GM12891 (cell line): ENCODE results near the gene IL1F10. TPM values are rescaled to one million over a fixed set of nuclear protein-coding genes. Genes with fewer than 3 reads are reported as not detected.

Source experiments
- DNase-seq: peaks from one replicate; pipeline ENCODE4 v3.0.0; 2011; ENCODE audit warnings: low spot score; ENCODE audit not compliant: insufficient read length
- FAIRE-seq: peaks from 2 replicates; lab custom pipeline; 2011; peaks lifted over from hg19 to GRCh38; lab: Jason Lieb, UNC
- PAX5 ChIP-seq: IDR thresholded peaks from 2 replicates; pipeline ENCODE4 v1.6.1; 2011; ENCODE audit warnings: low read length, moderate library complexity, mild to moderate bottlenecking; ENCODE audit not compliant: insufficient read depth, severe bottlenecking
- POLR2A ChIP-seq: IDR thresholded peaks from 2 replicates; pipeline ENCODE4 v1.6.1; 2011; ENCODE audit warnings: low read depth, low read length, control low read depth
- POLR2AphosphoS5 ChIP-seq: IDR thresholded peaks from 2 replicates; pipeline ENCODE4 v1.6.1; 2011; ENCODE audit warnings: low read depth, low read length, control low read depth
- POU2F2 ChIP-seq: IDR thresholded peaks from 2 replicates; pipeline ENCODE4 v1.6.1; 2011; ENCODE audit warnings: low read depth, mild to moderate bottlenecking, control low read depth, low read length, moderate library complexity
- SPI1 ChIP-seq: IDR thresholded peaks from 2 replicates; pipeline ENCODE4 v1.6.1; 2011; ENCODE audit warnings: low read depth, low read length, control low read depth
- TAF1 ChIP-seq: IDR thresholded peaks from 2 replicates; pipeline ENCODE4 v1.6.1; 2011; ENCODE audit warnings: low read depth, low read length, control low read depth
- polyA plus RNA-seq: library from polyadenylated mRNA; unstranded; fragments of >200 nt; gene quantifications from one replicate; pipeline ENCODE4 v1.2.1, GENCODE V29; 2012; ENCODE audit warnings: low read depth, missing spikeins, inconsistent platforms; ENCODE audit not compliant: missing spikeins

Gene IL1F10
- not detected for polyA plus RNA-seq

GRCh38 chr2:113067681-113068080 lies at the start of gene IL1F10:
Gene IL1F10, plus strand, starts transcription at chr2:113067970. Its CDS starts 4,769 bp downstream, at chr2:113072739.
- DNase-seq: no peak
- TF ChIP-seq POLR2A (no peak), PAX5 (no peak), POLR2AphosphoS5 (no peak), SPI1 (no peak), TAF1 (no peak)
- FAIRE-seq: no peak

GRCh38 chr2:113018509-113018908 lies 49.3 kb upstream of the IL1F10 start:
- TF ChIP-seq POLR2A: no peak
- no peak for TF ChIP-seq PAX5
- no peak for TF ChIP-seq POU2F2
- TF ChIP-seq TAF1: no peak
- TF ChIP-seq SPI1: no peak
- no peak for TF ChIP-seq POLR2AphosphoS5
- FAIRE-seq: no peak
- DNase-seq: no peak

GRCh38 chr2:113021312-113021711 lies 46.5 kb upstream of the IL1F10 start:
- TF ChIP-seq SPI1 (peak; percentile 50), POLR2A (no peak), TAF1 (no peak), POU2F2 (no peak), POLR2AphosphoS5 (no peak), PAX5 (no peak)
- DNase-seq (no peak), FAIRE-seq (no peak)

- FAIRE-seq: no peak
- no peak for DNase-seq
- TF ChIP-seq POLR2A: no peak
- TF ChIP-seq POLR2AphosphoS5: no peak
- TF ChIP-seq PAX5: no peak
- TF ChIP-seq TAF1: no peak
- no peak for TF ChIP-seq POU2F2
- no peak for TF ChIP-seq SPI1
These were observed 43.0 kb upstream of the IL1F10 start for GRCh38 chr2:113024764-113025163.

- FAIRE-seq: no peak
- no peak for DNase-seq
These were observed 42.0 kb upstream of the IL1F10 start for GRCh38 chr2:113025737-113026136.

GRCh38 chr2:113027691-113028090 lies 40.1 kb upstream of the IL1F10 start:
- FAIRE-seq: no peak
- no peak for DNase-seq

More at GRCh38 chr2:113025737-113026136, 42.0 kb upstream of the IL1F10 start:
- TF ChIP-seq SPI1 (peak; percentile 63), POU2F2 (no peak)

GRCh38 chr2:113028112-113028511 lies 39.7 kb upstream of the IL1F10 start:
- FAIRE-seq (no peak), DNase-seq (no peak)
- TF ChIP-seq SPI1 (no peak), POLR2AphosphoS5 (no peak), POLR2A (no peak), PAX5 (no peak), POU2F2 (no peak), TAF1 (no peak)

More at GRCh38 chr2:113027691-113028090, 40.1 kb upstream of the IL1F10 start:
- TF ChIP-seq POLR2A (no peak), POLR2AphosphoS5 (no peak), TAF1 (no peak), POU2F2 (no peak), PAX5 (no peak)

- no peak for TF ChIP-seq POU2F2
- no peak for TF ChIP-seq TAF1
- no peak for TF ChIP-seq POLR2AphosphoS5
- TF ChIP-seq POLR2A: no peak
- no peak for TF ChIP-seq SPI1
- TF ChIP-seq PAX5: no peak
- DNase-seq (no peak), FAIRE-seq (no peak)
These were observed 35.0 kb upstream of the IL1F10 start for GRCh38 chr2:113032737-113033136.

- no peak for TF ChIP-seq POLR2AphosphoS5
- TF ChIP-seq SPI1: no peak
- TF ChIP-seq POLR2A: no peak
- DNase-seq: no peak
These were observed 33.8 kb upstream of the IL1F10 start for GRCh38 chr2:113034016-113034415.

GRCh38 chr2:113036763-113037162 lies 31.0 kb upstream of the IL1F10 start:
- TF ChIP-seq POLR2AphosphoS5: no peak
- TF ChIP-seq SPI1: no peak
- TF ChIP-seq PAX5: no peak
- TF ChIP-seq POU2F2: no peak
- no peak for TF ChIP-seq POLR2A
- no peak for TF ChIP-seq TAF1
- DNase-seq: no peak
- no peak for FAIRE-seq

More at GRCh38 chr2:113034016-113034415, 33.8 kb upstream of the IL1F10 start:
- no peak for FAIRE-seq
